A549 (cell line): Measurements from ENCODE around the gene BFSP1.
A peak's percentile ranks its signal among the peaks of the same experiment; 100 is the strongest.

Experiments used
- CEBPB ChIP-seq, 2 experiments: fragments of >200 bp in 1 of 2; sonication (Bioruptor Twin) in 1 of 2; formaldehyde crosslinking in 1 of 2; IDR thresholded peaks; 2 replicates each; pipeline ENCODE4 v1.6.1; 2012 to 2016
- CTCF ChIP-seq: fragments of >200 bp; sonication (Bioruptor Twin); formaldehyde crosslinking; IDR thresholded peaks from 3 replicates; pipeline ENCODE4 v1.5.1; 2016
- HDAC2 ChIP-seq: fragments of 200-600 bp; sonication (generic); IDR thresholded peaks from 2 replicates; pipeline ENCODE4 v1.6.1; 2016
- MAZ ChIP-seq: fragments of 150-350 bp; IDR thresholded peaks from 2 replicates; pipeline ENCODE4 v1.6.1; 2014; ENCODE audit warnings: antibody characterized with exemption, low read depth, low read length, borderline replicate concordance
- RFX5 ChIP-seq: fragments of 450-650 bp; IDR thresholded peaks from 2 replicates; pipeline ENCODE4 v1.7.1; 2014; ENCODE audit warnings: antibody characterized with exemption, mild to moderate bottlenecking, moderate library complexity
- ZFP36 ChIP-seq: fragments of 450-650 bp; IDR thresholded peaks from 2 replicates; pipeline ENCODE4 v1.6.1; 2014; ENCODE audit warnings: borderline replicate concordance; ENCODE audit not compliant: partially characterized antibody

GRCh38 chr20:17530716-17531664, at the start of gene BFSP1:
- TF ChIP-seq RFX5 (peak; percentile 31; the same call in 1 of the 2 replicates), MAZ (no peak), CTCF (peak; percentile 12; the same call in 1 of the 3 replicates), CEBPB (IDR thresholded peaks at IDR 0.05) (no peak), ZFP36 (no peak), HDAC2 (no peak; the same call in none of the 2 replicates)
